HuH-7 (cell line): ENCODE data around the gene ADARB1.

Source experiments
- DNase-seq: peaks from one replicate; pipeline ENCODE4 v3.0.0; 2011; ENCODE audit warnings: low spot score

ADARB1 gene

DNA sequence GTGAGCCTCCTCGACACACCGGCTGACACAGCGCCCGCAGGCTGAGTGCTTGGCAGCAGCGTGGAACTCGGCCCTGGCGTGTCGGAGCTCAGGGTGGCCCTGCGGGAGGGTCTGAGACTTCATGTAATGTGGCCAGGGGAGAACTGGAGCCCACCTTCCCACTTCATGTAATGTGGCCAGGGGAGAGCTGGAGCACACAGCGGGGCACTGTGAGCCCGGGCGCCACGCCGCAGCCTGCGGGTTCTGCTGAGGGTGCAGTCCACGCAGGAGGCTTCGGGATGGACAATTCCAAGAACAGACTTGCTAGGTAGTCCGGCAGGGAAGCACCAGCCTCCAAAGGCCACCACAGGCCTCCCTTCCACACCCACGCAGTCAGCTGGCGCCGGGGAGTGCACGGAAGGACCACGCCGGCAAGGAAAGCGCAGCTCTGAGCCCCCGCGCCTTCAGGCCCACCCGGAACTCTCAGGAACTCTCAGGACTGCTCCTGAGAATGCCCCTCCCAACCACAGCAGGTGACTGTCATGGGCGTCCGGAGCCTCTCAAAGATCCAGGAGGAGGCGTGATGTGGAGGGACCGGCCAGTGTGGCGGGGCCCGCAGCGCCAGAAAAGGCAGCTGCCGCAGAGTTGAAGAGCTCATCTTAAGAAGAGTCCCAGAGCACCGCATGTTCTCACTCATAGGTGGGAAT lies 19.3 kb upstream of the ADARB1 start:
- peak; percentile 55 for DNase-seq

DNA sequence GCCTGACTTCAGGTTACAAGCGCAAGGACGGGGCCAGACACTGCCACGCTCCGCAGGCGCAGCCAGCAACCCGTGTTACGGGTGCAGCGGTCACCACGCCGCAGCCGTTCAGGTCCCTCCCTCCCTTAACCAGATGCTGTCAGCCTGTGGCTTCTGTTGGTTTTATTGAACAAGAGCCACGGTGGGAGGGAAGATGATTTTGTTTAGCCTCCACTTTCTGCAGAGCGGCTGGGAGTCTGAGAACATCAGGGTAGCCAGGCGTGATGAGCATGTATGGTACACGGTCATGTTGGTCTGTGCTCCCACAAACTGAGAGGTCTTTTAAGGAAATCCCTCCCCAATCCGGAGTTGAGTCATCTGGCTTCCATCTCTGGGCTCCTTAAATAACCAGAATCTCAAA lies 18.5 kb upstream of the ADARB1 start:
- DNase-seq, result no peak

DNA sequence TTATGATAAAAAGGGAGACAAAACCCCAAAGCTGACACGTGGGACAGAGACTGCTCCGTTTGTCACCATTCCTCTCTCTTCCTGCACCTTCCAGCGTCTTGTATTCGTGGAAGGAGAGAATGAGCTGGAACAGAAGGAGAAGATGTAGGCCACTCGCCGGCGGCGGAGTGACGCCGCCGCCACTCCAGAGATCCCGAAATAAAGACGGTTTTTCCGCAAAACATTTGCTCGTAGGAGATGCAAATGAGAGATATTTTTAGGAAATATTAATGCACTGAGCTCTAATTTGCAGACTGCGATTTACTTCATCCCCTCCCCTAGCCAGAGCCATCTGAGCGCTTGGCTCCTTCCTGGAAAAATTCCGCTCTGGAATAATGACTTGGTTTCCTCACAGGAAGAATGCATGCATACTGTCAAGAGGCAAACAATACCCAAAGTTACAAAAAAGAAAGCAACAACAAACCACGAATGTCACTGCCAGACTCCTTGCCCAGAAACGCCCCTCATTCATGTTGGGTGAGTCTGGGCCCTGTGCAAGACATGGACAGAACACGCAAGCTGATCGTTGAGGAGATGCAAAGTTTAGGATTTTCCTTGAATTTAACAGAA lies 18.0 kb upstream of the ADARB1 start:
- no peak for DNase-seq

DNA sequence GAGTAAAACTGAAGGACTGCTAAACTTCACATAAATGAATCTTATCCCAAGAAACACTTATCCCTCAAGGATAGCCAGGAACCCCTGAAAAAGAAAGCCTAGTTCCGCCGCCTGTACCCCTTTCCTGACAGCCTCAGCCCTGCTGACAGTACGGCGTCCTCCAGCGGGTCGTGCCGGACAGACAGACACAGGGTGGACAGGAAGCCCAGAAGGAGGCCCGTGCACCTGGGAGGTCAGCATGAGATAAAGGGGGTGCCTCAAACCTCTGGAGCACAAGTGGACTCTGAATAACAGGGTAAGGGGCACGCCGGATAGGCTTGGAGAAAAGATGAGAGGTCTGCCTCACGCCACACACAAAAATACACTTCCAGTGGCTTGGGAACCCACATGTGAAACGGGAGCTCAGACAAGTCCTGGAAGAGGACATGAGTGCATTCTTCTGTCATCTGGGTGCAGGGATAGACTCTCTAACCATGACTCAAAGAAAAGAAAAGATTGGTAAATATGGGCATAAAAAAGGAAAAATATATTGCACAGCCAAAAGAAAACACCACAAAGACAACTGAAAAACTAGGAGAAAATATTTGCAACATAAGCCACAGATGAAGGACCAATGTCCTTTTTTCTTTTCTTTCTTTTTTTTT lies 17.3 kb upstream of the ADARB1 start:
- DNase-seq, result no peak

DNA sequence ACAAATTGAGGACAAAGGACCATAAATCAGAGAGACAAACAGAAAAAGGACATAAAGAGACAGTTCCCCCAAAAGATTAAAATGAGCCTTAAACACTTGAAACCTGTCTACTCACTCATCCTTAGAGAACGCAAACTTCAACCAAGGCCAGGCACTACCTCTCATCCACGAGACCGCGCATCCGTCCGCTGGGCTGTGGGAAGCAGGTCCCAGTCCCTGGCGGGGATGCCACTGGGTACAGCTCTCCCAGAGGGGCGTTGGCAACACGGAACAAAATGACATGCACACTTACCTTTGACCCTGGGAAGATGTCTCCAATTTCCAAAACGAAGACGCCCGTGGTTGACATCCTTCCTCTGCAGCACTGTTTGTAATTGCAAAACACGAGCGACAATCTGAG lies 16.5 kb upstream of the ADARB1 start:
- no peak for DNase-seq

DNA sequence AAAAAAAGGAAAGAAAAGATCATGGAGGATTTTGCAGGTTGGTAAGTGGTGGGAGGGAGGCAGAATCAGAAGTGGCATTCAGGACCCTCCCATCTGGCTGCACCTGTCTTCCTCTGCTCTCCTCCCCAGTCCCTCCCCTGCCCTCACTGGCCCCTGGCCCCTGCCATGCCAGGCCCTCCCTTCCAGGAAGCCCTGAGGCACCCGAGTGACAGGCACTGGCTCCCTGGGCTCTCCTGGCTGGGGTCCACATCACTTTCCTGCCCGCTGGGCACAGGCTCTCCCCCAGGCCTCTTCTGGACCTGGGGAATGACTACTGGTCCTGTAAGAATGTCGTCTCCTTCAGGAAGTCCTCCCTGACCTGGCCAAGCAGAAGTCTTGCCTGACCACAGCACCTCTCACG lies 15.3 kb upstream of the ADARB1 start:
- no peak for DNase-seq

DNA sequence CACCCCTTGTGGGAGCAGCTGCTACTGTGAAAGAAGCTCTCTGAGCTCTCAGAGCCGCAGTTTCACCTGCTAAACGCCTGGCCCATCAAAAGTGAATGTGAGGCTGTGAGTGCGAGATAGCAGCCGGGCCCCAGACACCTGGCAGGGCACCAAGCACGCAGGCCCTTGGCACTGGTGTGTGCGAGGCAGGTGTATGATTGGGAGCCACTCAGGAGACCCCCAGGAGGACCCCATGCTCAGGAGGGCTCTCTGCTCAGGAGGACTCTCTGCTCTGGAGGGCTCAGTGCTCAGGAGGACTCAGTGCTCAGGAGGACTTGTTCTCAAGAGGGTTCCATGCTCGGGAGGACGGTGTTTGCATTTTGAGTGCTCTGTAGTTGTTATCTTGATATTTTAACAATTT lies 14.3 kb upstream of the ADARB1 start:
- DNase-seq, result no peak

DNA sequence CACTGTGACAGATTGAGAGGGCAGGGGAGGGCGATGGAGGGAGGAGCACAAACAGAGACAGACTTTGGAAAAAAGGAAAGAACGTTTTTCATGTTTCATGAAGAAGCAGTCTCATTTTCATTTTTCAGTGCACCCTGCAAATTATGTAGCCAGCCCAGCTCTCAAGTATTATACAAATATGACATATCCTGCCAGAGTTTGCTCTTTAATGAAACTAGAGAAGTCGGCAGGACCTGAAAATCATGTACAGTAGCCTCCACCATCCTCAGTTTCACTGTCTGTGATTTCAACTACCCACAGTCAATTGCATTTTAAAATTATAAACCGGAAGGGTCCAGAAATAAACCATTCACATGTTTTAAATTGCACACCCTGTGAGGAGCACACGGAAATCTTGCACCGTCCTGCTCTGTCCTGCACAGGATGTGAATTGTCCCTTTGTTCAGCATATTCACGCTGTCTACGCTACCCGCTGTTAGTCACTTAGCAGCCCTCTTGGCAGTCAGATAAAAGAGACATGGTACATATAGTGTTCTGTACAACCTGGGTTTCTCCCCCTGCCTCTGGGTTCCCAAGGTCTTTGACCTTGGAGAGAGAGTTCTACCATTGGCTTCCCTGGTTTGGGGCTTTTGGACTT lies 13.6 kb upstream of the ADARB1 start:
- no peak for DNase-seq

DNA sequence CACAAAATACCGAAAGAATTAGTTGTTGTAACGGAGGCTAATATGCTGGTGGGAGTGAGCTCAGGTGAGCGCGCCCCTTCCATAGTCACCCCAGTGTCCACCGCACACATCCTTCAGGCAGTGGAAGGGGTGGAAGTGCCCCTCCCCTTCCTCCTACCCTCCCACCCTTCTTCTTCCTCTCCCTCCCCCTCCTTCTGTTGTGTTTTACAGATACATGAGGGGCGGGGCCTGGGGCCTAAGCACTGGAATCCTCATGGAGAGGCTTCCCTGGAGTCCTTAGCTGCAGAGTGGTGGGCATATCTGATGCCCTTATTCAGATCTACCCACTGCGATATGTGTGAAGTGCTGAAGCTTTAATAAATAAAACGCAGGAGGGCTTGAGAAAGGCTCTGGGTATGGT lies 10.3 kb upstream of the ADARB1 start:
- DNase-seq, result no peak

DNA sequence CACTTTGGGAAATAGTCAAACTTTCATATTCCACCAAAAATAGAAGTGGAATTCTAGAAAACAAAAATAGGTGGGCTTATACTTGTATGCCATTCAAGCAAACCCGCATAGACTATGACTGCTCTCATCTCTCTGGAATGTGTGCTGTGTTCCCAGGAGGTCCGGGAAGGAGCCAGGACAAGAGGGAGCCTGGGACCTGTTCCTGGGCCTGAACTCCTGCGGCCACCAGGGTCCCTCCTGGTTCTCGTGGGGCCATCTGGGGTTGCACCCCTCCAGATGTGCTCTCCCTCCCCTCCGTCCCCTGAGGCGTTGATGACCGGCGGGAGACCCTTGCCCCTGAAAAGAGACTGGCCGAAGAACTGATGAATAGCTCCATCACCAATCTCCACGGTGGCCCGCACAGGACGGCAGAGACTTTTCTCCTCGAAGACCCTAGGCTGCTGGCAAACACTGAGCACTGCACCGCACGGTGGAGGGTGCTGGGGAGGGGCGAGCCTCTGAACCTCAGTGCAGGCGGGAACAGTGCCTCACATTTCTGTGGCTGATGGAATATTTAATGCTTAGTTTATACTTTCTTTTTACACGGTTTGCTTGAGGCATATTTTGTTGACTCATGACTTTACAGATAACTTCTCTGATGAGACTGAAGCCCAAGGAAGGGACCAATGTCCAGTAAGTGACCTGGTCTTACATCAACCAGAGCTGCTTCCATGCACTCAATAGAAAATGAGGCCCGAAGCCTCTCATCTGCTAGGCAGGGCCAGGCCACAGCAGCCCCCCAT lies 9.6 kb upstream of the ADARB1 start:
- DNase-seq, result no peak

DNA sequence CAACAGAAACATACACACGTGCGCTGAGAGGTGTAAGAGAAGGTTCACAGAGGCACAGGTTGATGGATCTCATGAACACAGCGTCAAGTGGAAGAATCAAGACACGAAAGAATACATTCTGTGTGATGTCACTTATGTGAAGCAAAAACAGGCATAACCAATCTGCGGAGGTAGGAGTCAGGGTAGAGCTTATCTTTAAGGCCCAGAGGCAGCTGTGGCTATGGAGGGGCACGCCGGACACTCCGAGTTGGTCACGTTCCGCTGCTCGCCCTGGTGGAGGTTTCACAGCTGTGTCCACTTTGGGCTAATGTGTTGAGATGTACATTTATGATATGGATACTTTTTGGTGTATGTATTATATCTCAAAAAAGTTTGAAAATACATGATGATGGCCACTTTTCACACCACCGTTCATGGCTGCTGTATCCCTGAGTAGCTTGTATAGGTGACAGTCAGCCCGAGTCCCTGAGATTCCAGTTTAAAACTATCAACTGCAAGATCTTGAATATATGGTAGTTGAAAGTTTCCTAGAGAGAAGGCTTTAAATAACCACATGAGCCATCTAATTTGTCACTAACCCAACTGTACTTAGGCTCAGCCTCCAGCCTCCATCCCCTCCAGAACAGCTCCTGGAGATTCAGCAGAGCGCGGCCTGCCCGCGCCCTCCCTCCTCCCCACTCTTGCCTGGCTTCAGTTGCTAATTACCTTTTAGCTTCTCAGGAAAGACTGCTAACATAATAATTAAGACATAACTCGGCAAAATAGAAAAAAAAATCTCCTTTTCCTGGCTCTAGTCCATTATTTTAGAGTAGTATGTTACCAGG lies 6.7 kb upstream of the ADARB1 start:
- DNase-seq, result no peak

DNA sequence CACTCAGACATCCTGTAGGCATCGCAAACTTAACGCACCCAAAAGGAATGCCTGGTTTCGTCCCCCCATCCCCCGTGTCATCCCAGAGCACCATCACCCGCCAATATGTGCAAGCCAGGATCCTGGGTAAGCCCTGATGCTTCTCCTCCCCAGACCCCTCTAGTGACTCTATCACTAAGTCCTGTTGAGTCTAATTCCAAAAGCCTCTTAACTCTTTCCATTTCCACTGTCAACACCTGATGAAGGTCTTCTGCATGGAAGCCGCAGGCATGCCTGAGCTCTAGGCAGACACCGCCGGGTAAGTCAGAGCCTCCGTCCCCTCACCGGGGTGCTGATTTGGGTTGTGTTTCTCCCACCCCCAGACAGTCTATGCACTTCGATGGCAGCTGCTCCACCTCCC lies 5.3 kb upstream of the ADARB1 start:
- no peak for DNase-seq

DNA sequence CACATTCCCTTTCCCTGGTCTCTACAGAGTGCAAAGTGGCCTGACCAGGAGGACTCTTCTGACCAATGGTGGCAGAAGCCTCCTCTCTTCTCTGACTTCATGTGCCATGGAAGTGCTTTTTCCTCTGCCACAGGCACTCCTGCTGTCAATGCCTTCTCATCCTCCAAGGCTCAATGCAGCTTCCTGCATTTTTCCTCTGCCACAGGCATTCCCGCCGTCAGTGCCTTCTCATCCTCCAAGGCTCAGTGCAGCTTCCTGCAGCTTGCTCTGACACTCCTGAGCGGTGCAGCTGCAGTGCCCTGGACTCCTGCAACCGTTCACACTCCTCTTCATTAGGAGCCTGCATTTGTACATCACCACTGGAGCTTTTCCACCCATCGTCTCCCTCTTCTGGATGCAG lies 4.7 kb upstream of the ADARB1 start:
- no peak for DNase-seq

DNA sequence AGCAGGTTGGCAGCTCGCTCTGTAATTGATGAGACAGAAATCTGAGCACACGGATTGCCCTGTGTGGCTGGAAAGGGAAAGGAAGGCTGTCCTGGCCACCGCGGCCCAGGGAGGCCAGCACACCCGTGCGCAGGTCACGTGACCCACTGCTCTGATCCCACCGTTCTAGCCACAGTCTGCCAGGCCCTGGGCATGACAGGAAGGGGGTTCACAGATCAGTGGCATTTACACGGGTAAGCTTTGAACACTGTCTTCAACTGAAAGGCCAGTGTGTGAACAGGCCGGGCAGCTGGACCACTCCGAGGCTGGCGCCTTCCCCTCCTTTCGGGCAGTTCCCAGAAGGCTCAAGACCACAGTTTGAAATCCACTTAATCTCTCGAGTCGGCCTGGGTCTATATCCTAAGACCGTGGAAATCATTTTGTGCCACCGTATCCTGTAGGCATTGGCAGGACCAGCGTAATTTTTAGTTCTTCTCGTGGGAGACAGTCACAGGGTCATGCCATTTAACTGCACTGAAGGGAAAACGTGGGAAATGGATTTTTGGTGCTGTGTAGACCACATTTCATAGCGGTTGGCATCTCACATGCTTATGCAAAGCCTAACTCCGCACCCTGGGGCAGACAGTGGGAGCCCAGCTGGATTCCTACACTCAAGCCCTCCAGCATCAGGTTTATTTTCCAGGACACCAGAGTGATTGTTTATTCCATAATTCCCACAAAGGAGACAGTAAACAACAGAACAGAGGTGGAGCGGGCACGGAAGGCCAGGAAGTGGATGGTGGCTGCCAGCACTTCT lies 3.1 kb upstream of the ADARB1 start:
- no peak for DNase-seq

DNA sequence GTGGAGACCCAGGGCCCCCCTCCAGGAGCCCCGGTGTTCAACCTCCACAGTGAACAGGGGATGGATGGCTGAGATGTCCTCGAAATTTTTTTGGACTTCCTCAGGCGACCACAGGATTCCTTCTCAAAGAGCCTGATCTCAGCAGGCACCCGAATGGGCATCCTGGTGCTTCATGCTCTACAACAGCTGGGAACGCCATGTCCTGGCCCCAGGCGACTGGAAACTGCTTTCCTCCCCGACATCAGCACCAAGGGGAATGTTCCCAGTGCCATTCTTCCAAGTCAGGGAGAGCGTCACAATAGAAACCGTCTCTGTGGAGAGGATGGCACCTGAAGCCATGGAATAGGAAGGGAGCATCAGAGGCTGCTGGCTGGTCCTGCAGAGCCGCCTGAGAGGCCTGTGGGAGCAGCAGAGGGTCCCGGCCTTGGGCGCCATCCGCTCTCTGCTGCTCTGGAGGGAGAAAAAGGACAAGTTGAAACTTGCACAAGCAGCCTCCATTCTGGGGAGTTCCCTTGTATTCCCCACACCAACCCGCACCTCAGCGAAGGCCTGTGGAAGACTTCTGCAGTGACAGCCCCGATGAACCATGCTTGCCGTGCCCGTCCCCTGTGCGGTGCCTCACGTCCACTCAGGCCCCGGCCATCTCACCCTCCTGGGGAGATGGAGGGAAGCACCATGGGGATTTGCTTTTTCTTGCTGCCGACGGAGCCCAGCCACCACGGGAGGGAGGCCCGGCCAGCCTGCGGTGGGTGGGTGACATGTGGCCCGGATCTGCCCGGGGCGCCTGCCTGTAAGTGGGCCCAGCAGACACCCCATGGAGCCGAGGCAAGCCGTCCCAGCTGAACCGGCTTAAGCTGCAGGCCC lies 2.3 kb upstream of the ADARB1 start:
- no peak for DNase-seq

DNA sequence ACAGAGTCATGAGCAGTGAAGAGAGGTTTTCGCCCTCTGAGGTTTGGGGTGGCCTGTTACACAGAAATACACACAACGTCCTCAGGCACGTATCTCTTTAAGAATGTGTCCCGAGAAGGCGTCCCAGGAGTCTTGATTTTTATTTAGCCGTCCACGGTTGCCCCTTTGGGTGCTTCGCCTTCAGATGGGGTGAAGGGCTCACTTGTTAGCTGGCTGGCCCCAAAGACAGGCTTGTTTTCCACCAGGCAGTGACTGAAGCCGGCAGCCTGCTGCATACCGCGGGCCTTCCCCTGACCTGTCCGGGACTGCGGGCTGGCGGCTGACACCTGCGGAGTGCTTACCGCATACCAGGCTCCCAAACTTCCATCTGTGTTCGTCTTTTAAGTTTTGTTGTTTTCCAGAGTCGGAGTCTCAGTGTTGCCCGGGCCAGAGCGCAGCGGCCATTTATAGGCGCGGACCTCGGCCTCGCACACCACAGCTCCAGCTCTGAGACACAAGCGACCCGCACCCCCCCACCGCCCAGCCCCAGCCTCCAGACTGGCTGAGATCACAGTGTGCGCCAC lies 1.6 kb upstream of the ADARB1 start:
- DNase-seq, result no peak

DNA sequence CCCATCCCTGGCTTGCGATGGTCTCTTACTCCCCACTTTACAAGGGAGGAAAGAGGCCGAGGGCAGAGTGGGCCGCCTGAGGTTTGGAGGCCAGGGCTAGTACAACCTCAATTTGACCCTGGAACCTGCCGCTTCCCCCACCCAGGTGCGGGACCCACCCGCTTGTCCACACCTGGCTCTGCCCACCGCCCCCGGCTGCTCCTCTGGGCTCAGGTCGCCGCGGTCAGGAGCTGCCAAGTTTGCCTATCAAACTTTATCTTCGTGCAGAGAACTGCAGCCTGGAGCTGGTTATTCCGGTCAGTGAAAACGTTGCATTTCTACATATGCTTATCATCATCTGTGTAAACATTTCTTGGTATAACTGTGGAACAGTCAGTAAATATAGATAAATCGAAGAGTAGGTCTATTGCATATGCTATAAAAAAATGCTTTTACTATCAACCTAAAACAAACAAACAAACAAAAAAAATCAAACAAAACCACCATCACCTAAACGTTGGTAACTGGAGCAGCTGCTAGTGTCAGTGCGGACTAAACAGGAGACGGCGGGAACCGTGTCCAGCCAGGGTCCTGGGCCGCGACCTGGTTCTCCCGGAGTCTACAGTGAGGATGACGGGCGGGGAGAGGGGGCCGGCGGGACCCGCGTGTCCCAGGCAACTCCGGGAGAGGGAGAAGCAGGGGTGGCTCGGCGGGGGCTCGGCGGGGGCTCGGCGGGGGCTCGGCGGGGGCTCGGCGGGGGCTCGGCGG lies 906 bp upstream of the ADARB1 start:
- DNase-seq, result peak; percentile 56

DNA sequence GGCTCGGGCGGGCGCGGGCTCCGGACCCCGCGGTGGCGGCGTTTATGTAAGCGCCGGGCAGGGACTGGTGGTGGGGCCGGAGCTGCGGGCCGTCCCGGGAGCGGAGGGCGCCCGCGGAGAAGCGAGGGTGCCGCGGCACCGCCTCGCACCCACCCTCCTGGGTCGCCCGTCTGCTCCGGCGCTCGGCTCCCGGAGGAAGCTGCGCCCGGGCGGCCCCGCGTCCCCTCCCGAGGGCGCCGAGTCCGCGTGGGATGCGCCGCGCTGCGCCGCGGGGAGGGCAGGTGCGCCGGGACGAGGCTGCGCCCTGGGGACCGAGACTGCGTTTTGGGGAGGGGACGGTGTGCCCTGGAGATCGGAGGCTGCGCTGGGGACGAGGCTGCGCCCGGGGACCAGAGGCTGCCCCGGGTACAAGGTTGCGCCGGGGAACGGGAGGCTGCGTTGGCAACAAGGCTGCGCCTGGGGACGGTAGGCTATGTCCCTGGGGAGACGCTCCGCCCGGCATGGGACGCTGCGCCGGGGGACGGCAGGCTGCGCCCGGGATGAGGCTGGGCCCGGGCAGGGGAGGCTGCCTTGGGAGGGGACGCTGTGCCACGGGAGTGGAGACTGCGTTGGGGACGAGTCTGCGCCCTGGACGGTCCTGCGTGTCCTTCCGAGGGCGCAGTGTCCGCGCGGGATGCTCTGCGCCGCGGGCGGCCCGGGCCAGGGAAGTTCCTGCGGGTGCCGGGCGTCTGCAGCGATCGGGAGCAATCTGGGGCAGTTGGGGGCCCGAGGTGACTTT lies 627 bp downstream of the ADARB1 start:
- DNase-seq, result peak; percentile 35
